A673 (cell line): ENCODE data around the gene OR1I1.

Experiments used
- EZH2 ChIP-seq: fragments of 200-600 bp; sonication (generic); IDR thresholded peaks from 2 replicates; pipeline ENCODE4 v1.6.1; 2017; ENCODE audit warnings: borderline replicate concordance, low read depth, mild to moderate bottlenecking, mixed read lengths, antibody characterized with exemption, low read length; ENCODE audit not compliant: poor library complexity, severe bottlenecking
- TF ChIP-seq, protein P1 (sequence below): fragments of 300-800, 200-600 bp; sonication (generic); conservative IDR thresholded peaks from 2 replicates; pipeline ENCODE4 v1.5.1; 2017; ENCODE audit warnings: low read depth, mild to moderate bottlenecking, antibody characterized with exemption, low read length, moderate library complexity, mixed read lengths

DNA sequence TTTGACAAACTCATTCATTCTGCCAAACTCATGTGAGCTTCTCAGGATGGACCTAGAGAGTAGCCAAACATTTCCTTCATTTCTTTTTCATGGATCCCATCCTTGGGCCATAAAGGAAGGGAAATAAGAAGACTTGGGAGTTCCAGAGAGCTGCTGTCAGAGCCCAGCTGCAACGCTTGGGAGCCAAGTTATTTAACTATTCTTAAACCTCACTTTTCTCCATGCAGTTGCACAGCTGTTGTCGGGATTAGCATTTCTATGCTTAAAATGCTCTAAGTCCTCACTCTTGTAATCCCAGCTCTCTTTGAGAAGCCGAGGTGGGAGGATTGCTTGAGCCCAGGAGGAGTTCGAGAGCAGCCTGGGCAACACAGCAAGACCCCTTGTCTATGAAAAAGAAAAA lies 44.4 kb upstream of the OR1I1 start:
- TF ChIP-seq, protein P1, sequence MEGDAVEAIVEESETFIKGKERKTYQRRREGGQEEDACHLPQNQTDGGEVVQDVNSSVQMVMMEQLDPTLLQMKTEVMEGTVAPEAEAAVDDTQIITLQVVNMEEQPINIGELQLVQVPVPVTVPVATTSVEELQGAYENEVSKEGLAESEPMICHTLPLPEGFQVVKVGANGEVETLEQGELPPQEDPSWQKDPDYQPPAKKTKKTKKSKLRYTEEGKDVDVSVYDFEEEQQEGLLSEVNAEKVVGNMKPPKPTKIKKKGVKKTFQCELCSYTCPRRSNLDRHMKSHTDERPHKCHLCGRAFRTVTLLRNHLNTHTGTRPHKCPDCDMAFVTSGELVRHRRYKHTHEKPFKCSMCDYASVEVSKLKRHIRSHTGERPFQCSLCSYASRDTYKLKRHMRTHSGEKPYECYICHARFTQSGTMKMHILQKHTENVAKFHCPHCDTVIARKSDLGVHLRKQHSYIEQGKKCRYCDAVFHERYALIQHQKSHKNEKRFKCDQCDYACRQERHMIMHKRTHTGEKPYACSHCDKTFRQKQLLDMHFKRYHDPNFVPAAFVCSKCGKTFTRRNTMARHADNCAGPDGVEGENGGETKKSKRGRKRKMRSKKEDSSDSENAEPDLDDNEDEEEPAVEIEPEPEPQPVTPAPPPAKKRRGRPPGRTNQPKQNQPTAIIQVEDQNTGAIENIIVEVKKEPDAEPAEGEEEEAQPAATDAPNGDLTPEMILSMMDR = no peak
- TF ChIP-seq EZH2 = no peak
